ENCODE measurements around the gene TSPO.

The TSPO gene

GRCh38 chr22:43205261-43205691 lies 53.9 kb downstream of the TSPO start:
- no peak for DNase-seq

GRCh38 chr22:43205748-43206508 lies 54.6 kb downstream of the TSPO start:
- no peak for DNase-seq

GRCh38 chr22:43206509-43207161 lies 55.3 kb downstream of the TSPO start:
- DNase-seq: no peak

- DNase-seq: no peak
Observed at GRCh38 chr22:43207386-43207785, 56.0 kb downstream of the TSPO start.

- no peak for DNase-seq
Observed at GRCh38 chr22:43207849-43208702, 56.7 kb downstream of the TSPO start.

GRCh38 chr22:43208703-43209522 lies 57.6 kb downstream of the TSPO start:
- DNase-seq: no peak

GRCh38 chr22:43209523-43209890 lies 58.1 kb downstream of the TSPO start:
- no peak for DNase-seq

GRCh38 chr22:43209971-43210370 lies 58.6 kb downstream of the TSPO start:
- no peak for DNase-seq

- no peak for DNase-seq
Observed at GRCh38 chr22:43210631-43211515, 59.5 kb downstream of the TSPO start.

GRCh38 chr22:43211941-43212433 lies 60.6 kb downstream of the TSPO start:
- no peak for DNase-seq

- no peak for DNase-seq
Observed at GRCh38 chr22:43212434-43212952, 61.1 kb downstream of the TSPO start.
